Measurements from ENCODE around the gene TSFM.

GRCh38 chr12:57829025-57829777 lies 46.6 kb downstream of the TSFM start:
- no peak for TF ChIP-seq CTCF (IDR thresholded peaks at IDR 0.05)
- no peak for TF ChIP-seq POLR2AphosphoS5 (IDR thresholded peaks at IDR 0.05)
